Spleen (tissue), 7 donors: ENCODE measurements around the gene UST.

Experiments used
- POLR2AphosphoS5 ChIP-seq, 3 donors: sonication (generic); formaldehyde crosslinking; IDR thresholded peaks; one replicate each; pipeline ENCODE4 v1.5.1; 2017; ENCODE audit warnings: antibody characterized with exemption in 3 of 3
- TF ChIP-seq, protein P1 (sequence below), 11 experiments: fragments of 200-600 bp in 7 of 11; fragments of 450-650 bp in 4 of 11; sonication (generic) in 4 of 11; IDR thresholded peaks in 8 of 11; conservative IDR thresholded peaks in 3 of 11; 1 replicate in 7 of 11; 2 replicates in 4 of 11; pipeline versions ENCODE4 v1.4.0 to v1.8.0; 2016 to 2021; ENCODE audit warnings: antibody characterized with exemption in 11 of 11, inconsistent platforms in 4 of 11, mild to moderate bottlenecking in 1 of 11
- donor health status: DM: no; HTN: no; CAD: no; lungs with moderate emphysema.
- donor health status: DM: no; HTN: no; CAD: no.
- donor health status: DM: no; HTN: no; CAD: no.

DNA sequence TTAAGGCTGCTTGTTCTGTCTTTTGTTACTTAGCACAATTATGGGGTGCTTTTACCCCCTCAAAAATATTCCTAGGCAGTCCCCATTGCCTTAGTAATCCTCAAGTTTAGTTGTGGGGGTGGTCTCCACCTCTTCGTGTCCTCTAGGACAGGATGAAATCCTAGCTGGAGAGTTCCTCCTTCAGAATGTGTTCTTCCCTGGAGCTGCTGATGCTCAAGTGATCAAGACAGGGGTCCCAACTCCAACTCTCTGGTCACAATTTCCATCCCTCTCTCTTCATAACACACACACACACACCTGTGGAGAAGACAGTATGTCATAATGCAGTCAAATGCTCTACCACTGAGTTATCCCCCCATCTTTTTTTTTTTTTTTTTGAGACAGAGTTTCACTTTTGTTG lies 280.7 kb downstream of the UST start:
- TF ChIP-seq, protein P1, sequence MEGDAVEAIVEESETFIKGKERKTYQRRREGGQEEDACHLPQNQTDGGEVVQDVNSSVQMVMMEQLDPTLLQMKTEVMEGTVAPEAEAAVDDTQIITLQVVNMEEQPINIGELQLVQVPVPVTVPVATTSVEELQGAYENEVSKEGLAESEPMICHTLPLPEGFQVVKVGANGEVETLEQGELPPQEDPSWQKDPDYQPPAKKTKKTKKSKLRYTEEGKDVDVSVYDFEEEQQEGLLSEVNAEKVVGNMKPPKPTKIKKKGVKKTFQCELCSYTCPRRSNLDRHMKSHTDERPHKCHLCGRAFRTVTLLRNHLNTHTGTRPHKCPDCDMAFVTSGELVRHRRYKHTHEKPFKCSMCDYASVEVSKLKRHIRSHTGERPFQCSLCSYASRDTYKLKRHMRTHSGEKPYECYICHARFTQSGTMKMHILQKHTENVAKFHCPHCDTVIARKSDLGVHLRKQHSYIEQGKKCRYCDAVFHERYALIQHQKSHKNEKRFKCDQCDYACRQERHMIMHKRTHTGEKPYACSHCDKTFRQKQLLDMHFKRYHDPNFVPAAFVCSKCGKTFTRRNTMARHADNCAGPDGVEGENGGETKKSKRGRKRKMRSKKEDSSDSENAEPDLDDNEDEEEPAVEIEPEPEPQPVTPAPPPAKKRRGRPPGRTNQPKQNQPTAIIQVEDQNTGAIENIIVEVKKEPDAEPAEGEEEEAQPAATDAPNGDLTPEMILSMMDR (IDR thresholded peaks at IDR 0.05 in 8 of 11, conservative IDR thresholded peaks at IDR 0.05 in 3 of 11) = no peak
- TF ChIP-seq POLR2AphosphoS5 (IDR thresholded peaks at IDR 0.05) = no peak
